HL-60/S4 treated with retinoic acid at 250 ng/mL for 4 days and 3 days (cell line): Measurements from ENCODE around the gene CAMK1D.

Source experiments
- in situ Hi-C: fragments of 300-500 bp; cut with MboI; formaldehyde crosslinking; loops from 2 replicates; pipeline ENCODE4 v1.7.0; 2022; ENCODE audit warnings: low sequenced_read_pairs

CAMK1D gene

DNA sequence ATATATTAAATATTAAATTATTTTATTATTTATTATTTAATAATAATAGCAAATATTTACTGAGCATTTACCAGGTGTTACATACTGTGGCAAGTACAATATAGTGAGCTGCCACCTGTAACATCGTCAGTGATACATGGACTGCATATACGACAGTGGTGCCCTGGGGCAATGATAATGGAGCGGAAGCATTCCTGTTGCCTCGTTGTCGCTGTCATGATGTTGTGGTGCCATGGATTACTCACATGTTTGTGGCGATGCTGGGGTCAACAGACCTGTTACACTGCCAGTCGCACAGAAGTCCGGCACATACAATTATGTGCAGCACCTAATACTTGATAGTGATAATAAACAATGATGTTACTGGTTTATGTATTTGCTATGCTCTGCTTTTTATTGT is 20.6 kb downstream of the CAMK1D start:
- in situ Hi-C loops: no loop called here

DNA sequence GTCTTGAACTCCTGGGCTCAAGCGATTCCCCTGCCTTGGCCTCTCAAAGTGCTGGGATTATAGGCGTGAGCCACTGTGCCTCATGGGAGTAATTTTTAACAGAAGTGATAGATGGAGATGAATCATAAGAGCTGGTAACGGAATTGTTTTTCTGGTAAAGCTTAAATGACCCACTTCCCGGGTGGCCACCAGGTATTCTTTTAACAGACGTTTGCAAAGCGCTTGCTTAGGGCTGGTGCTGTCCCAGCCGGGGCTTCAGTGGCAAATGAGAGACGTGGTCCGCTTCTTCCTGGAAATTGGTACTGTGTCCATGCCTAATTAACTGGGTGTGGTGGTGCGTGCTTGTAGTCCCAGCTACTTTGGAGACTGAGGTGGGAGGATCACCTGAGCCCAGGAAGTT is 23.5 kb downstream of the CAMK1D start:
- in situ Hi-C loops: no loop called here

DNA sequence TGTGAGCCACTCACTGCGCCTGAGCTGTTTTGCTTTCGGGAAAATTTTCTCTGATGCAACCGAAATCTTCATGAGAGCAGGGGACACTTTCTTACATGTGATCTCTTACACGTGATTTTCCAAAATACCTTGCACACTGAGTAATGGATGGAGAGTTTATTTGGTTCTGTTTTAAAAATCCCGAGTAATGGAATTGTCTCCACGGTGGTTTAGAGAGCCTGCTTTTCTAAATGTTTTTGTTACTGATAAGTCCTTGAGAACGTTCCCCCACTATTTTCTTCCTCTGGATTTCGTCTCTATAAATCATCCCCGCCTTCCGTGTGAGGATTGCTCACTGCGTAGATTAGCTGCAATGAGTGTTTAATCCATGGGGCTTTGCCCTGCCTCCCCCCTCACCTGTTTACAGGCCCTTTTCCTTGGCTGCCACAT is 25.7 kb downstream of the CAMK1D start:
- in situ Hi-C loops: no loop called here

DNA sequence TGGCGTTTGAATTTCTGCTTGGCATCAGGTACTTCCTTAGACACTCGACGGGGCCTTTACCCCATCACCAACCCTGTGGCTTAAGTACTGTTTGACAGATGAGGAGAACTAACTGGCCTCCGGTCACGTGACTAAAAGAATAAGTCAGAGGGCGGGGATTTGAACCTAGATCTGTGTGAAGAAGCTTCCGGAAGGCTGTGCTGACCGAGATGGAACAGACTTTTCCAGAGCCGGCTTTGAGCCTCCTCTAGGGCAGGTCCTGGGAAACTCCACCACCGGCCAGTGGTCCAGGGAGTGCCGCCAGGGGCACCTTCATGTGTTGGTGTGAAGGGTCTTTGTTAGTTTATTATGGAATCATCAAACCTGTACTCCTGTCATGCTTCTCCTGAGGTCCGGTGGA is 26.9 kb downstream of the CAMK1D start:
- in situ Hi-C loops: no loop called here

DNA sequence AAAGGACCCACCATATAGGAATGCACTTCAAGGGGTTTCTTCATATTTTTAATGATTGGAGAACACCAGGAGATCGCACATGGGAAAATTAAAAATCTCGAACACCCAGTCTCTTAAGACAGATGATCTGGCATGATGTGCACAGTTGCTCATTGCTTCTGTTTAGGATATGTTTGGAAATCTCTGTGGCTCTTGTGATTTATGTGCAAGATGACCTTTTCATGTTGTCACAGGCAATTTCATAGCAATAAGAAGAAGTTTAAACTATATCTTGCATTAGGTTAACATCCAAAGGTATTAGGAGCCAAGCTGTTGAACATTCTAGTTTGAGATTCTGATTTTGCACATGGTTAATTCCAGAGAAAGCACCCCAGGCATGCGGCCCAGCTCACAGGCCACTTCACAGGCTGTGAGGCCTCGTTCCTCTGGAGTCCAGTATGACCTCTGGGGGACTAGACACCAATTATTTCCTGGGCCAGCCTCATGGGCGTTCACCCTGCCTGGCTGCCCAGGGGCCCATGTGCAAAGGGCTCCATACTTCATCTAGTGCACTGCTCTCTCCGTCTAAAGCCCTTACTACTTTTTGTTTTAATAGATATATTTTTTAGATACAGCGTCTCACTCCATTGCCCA is 28.4 kb downstream of the CAMK1D start:
- in situ Hi-C loops: no loop called here

DNA sequence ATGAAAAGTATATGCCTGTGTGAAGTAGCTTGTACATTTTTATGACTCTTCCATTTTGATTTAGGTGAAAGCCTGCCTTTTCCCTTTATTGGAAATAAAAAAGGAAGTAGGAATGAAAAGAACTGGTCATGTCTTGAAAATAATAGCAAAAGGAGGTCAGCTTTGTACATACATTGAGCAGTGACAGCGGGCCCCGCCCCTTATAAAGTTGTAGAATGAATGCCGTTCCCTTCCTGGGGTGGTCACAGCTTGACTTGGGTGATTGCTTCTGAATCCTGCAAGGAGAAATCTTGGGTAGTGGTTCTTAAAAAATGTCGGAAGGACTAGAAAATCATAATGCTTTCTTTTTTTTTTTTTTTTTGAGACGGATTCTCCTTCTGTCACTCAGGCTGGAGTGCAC is 31.7 kb downstream of the CAMK1D start:
- in situ Hi-C loops: no loop called here

DNA sequence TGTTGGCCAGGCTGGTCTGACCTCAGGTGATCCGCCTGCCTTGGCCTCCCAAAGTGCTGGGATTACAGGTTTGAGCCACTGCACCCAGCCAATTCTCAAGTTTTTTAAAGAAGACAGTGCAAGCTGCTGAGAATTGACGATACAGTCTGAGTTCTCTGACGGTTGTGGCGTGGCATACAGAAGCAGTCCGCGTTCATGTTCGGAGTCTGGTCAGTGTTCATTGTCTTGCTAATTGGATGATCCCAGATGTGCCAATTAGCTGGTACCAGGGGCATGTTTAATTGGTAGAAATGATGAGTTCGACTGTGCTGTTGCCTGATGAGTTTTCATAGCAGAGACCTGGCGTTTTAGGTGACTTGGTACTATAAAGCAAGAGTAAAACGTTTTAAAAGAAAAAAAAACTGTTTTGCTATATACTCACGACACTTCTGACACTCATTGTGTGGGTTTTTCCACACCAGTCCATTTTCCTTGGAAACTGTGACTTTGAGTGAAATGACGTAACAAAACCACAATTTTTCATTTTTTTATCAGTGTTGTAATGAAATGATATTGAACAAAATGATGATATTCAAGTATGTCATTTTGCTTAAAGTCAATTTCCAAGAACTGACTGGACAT is 32.3 kb downstream of the CAMK1D start:
- in situ Hi-C loops: no loop called here

DNA sequence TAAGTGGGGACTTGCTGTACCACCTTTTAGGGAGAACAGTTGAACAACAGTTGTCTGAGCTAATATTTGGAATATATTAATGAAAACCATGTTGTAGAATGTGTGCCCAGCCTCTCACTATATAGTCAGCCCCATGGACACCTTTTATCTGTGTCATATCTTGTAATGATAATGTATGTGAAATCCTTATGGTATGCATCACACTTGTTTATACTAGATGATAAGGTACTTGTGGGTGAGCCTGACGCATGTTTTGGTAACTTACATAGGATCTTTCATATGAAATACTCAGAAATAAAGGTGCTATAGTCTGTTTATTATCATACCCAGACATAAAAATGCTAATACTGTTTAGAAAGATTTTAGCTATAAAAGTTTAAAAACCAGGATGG is 32.8 kb downstream of the CAMK1D start:
- in situ Hi-C loops: no loop called here

DNA sequence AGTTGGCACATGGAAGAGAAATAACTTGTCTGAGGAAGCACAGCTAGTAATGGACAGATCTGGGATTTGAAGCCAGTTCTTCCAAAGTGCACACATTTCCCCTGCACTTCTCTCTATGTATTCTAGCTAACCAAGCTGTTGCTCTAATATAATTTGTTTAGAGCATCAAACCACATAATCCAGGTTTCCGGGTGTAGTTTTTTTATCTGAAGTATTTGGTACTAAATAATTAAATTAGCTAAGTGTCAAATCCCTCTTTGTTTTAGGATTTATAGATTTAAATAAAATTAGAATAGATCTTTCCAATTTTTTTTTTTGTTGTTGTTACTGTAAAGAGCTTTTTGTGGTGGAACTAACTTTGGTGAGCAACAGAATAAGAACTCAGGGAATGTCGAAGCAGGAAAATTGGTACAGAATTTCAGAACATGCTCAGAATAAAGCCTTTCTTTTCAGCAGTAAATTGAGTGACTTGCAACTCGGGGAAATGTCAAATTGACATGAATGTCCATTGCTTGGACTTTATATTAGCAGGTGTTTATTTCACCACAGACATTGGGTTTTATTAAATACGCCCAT is 33.7 kb downstream of the CAMK1D start:
- in situ Hi-C loops: no loop called here

DNA sequence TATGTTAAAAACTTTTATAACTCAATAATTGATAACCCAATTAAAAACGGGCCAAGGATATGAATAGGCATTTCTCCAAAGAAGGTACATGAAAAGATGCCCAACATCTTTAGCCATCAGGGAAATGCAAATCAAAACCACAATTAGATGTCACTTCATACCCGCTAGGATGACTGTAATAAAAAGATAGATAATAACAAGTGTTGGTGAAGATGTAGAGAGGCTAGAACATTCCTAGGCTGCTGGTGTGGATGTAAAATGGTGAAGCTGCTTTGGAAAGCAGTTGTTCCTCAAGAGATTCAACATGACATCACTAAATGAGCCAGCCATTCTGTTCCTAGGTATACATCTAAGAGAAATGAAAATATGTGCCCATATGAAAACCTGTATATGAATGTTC is 35.6 kb downstream of the CAMK1D start:
- in situ Hi-C loops: no loop called here

DNA sequence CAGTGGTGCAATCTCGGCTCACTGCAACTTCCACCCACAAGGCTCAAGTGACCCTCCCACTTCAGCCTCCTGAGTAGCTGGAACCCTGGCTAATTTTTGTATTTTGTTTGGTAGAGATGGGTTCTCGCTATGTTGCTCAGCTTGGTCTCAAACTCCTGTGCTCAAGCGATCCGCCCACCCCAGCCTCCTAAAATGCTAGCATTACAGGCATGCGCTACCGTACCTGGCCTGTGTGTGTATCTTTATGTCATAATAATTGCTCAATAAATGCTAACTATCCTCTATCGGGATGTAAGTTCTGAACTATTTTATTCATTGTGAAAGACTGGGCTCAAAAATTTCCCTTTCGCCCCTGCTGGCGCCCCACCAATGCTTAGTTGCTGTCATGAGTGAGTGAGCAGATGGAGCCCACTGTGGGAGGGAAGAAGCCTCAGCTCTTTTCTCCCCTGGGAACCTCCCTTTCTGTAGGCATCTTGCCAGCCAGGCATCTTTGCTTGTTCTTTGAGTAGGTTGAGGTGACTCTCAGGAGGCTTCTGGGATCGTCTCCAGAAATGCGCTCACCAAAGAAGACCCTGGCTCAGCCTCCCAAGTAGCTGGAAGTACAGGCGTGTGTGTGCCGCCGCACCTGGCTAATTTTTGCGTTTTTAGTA is 38.3 kb downstream of the CAMK1D start:
- in situ Hi-C loops: no loop called here

DNA sequence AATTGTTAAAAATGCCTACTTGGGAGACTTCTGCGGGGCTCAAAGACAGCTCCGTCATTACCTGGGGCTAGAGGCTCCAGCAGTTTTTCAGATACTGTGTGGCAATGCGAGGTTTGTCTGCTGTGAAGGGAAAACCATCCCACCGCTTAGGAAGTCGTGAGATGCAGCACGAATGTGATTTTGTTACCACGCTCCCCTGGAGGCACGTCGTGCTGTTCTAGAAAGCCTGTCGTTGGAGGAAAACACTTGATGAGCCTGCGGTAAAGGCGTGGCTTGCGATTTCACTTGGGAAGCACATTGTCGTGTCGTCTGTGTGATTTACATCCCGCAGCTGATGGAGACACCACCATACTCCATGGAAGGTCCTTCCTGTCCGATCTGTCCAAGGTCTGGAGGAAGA is 39.3 kb downstream of the CAMK1D start:
- in situ Hi-C loops: no loop called here

DNA sequence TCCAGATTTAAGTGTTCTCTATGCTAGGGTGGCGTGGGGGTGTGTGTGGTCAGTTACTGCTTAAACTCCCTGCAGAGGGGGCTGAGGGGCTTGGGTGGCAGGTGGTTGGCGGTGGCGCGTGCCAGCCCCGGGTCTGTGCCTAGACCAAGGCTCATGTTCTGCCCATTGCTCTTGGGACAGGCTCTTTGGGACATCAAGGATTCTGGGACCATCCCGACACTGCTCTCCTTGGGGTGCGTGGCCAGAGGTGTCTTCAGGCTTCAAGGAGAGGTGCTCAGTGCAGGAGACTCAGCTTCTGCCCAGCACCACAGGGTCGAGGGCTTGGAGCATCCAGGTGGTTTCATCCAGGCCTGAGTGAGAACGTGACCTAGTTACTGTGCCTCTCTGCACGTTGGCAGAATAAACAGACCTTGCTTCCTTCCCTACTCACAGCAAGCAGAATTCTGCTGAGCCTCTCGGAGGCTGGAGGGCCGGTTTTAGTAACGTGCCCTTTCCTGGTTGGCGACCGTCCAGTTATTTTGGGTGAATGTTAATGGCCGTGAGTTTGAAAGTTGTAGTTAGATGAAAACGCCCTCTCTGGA is 39.9 kb downstream of the CAMK1D start:
- in situ Hi-C loops: no loop called here

DNA sequence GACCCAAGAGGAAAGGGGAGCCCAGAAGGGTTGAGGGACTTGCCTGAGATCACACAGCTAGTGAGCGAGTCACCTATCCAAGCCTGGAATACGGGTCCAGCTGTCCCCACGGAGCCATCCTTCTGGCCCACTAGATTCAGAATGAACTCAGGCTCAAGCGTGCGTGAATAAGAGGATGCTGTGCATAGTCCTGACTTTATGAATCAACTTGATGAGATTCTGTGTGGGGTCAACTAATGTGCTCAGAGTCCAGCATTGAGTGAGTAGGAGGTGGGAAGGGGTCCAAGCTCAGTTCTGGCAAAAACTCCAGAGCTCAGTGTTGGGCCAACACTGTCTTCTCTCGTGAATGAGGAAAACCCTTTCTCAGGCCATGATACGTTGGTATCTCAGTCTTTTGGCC is 41.4 kb downstream of the CAMK1D start:
- in situ Hi-C loops: no loop called here

DNA sequence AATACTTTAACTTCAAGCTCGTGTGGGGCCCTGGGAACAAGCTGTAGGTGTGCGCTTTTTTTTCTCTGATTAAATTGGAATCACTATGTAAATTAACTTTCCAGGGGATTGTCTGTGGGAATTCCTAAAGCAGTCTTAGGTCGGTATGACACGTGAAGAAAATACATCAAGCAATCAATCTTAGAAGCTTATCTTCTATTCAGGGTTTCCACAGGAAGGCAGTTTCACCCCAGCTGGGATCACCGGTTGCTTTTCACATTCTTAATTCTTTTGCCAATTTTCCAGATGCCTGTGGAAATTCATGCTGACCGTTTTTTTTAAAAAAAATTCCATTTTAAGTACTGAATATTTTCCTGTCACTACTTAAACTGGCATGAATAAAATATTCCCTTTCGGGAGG is 41.9 kb downstream of the CAMK1D start:
- in situ Hi-C loops: no loop called here

DNA sequence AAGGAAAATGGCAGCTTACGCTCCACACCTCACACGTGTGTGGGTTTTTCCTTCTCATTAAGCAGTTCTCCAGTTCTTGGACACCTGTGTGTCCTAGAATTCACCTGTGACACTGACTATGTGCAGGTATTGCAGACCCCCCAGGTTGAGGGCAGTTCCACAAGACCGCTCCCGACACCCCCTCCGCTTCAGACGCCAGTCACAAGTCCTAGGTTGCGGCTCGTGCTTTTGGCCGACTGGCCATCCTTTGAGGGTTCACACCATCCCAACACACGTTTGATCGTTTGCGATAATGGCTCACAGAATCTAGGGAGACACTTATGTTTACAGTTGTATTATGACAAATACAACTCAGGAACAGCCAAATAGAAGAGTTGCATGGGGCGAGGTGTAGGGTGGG is 44.5 kb downstream of the CAMK1D start:
- in situ Hi-C loops: no loop called here

DNA sequence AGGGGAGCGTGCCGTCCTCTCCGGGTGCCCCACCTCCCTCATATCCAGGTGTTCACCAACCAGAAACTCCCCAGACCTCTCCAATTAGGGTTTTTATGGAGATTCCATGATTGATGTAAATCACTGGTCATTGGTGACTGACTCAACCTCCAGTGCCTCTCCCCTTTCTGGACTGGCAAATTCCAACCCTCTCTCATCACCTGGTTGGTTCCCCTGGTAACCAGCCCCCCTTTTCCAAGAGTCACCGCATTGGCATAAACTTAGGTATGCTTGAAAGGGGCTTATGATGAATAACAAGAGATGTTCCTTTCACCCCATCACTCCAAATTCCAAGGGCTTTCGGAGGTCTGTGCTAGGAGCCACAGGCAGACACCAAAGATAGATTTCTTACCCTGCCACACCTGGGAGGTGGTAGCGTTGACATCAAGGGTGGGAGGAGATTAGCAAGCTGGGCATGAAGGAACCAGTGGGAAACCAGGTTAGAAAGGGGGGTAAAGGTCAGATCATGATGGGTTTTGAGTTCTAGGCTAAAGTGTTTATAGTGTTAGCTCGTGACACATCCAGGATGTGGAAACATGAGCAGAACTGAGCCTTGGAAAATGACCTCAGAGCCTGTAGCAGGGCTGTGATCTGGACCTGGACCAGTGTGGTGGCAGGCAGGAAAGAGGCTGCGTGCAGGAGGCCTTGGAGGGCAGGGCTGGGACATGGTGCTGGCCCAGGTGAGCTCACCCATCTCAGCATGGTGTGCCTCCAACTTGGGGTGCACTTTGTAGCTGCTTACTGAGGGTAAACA is 45.1 kb downstream of the CAMK1D start:
- in situ Hi-C loops: no loop called here

DNA sequence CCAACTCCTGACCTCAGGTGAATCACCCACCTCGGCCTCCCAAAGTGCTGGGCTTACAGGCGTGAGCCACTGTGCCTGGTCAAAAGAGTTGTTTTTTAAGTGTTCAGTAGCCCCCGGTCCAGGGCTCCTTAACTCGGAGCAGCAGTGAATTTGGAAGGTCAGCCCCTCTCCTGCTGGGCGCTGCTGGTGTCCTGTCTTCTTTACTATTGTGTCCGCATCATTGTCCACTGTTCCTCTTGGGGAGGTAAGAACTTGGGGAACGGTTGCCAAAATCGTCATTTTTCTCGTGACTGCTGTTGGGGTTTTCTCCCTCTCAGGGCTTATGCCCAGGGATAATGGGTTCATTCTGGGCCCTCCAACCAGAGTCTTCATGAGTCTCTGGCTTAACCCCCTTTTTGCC is 46.7 kb downstream of the CAMK1D start:
- in situ Hi-C loops: no loop called here

DNA sequence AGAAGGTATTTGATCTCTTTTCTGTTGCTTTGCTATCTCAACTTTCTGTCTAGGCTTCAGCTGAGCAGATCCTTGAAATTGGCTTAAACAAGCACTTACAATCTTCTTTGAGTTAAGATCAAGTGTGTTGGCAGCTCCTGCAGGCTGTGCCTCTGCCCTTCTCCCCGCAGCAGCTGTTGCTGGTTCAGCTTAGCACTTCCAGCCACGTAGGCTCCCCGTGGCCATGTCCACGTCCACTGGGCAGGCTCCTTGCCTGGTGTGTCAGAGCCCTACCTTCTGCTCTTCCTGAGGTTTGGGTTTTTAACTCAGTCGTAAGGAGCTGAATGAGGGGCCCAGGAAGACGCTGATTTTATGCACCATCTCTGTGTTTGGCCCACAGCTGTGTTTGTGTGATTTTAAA is 47.2 kb downstream of the CAMK1D start:
- in situ Hi-C loops: no loop called here

DNA sequence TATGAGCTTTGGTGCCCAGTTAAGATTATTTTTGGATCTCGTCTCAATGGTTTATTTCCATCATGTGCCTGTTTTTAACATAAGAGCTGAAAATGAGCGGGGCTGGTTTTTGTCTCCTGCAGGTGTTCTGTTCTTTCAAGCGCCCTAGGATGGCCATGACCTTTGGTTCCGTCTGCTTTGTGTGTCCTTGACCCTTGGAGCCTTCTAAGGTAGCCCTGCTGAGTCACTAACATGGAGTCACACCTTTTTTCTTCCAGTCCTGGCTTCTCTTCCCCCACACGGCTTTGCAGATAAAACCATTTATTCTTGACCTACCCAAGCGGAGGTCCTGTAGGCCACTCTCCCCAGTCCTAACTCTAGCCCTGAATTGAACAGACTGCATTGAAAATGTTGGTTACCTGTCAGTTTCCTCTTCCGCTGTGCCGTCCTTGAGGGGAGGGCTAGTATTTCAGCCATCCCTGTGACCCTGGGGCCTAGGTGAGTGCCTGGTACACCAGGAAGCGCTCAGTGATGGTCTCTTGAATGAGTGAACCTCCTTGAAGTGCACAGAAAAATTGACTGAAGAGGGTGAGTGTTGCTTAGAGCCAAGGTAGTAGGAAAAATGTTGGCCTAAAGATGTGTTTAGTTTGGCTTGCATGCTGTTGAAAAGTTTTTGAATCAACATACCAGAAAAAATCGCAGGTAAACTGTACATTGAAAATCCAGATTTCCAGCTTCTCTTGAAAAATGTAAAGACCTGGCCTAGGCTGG is 48.0 kb downstream of the CAMK1D start:
- in situ Hi-C loops: no loop called here
